SK-N-SH (cell line): Measurements from ENCODE around the gene PPIAL4G. TPM values are rescaled to one million over a fixed set of nuclear protein-coding genes. Genes with fewer than 3 reads are reported as not detected.
"Not testable (repeated sequence)": the region's sequence is repeated elsewhere in the genome, so short reads cannot be mapped to it uniquely, and the experiment has no call there.

Experiments used
- CTCF ChIA-PET: fragments of 300-600, 350-600 bp; formaldehyde crosslinking; extraction: SDS; loops from one replicate; lab custom pipeline; 2021; lab: Yijun Ruan, JAX
- POLR2A ChIA-PET: fragments of 350-600 bp; sonication (Branson Sonifier 250); formaldehyde crosslinking; extraction: SDS; loops from one replicate; lab custom pipeline; 2020; ENCODE audit warnings: antibody characterized with exemption, inconsistent platforms; lab: Yijun Ruan, JAX
- DNase-seq: peaks from one replicate; pipeline ENCODE4 v3.0.0; 2012
- H2AFZ ChIP-seq: fragments of 200-600 bp; sonication (generic); 2 replicates; pipeline ENCODE4 v1.8.1; 2016; ENCODE audit warnings: antibody characterized with exemption, mild to moderate bottlenecking, low read depth
- H3F3A ChIP-seq: fragments of 200-600 bp; sonication (generic); replicated peaks from 2 replicates; pipeline ENCODE3; 2016; ENCODE audit warnings: antibody characterized with exemption, mild to moderate bottlenecking; ENCODE audit not compliant: insufficient read depth
- H3K27ac ChIP-seq, 2 experiments: fragments of 200-500 bp in 1 of 2; fragments of 200-600 bp in 1 of 2; sonication (Bioruptor generic) in 1 of 2; sonication (generic), shearing (Covaris generic) in 1 of 2; 2 replicates each; pipeline versions ENCODE4 v1.5.1 to v1.6.1; 2014 to 2016; ENCODE audit warnings: low read depth in 2 of 2, inconsistent platforms in 1 of 2, low read length in 1 of 2, mild to moderate bottlenecking in 1 of 2, mixed read lengths in 1 of 2
- H3K27me3 ChIP-seq: fragments of 200-600 bp; sonication (generic), shearing (Covaris generic); 2 replicates; pipeline ENCODE4 v1.6.1; 2016; ENCODE audit warnings: mixed run types; ENCODE audit not compliant: insufficient read depth
- H3K36me3 ChIP-seq, 2 experiments: fragments of 200-500 bp in 1 of 2; fragments of 200-600 bp in 1 of 2; sonication (Bioruptor generic) in 1 of 2; sonication (generic) in 1 of 2; replicated peaks in 1 of 2; 2 replicates each; pipeline versions ENCODE3 to v1.5.1; 2014 to 2016; ENCODE audit warnings: low read length in 1 of 2, mild to moderate bottlenecking in 1 of 2; ENCODE audit not compliant: insufficient read depth in 2 of 2, control insufficient read depth in 1 of 2
- H3K4me1 ChIP-seq, 2 experiments: fragments of 200-500 bp in 1 of 2; fragments of 200-600 bp in 1 of 2; sonication (Bioruptor generic) in 1 of 2; sonication (generic), shearing (Covaris generic) in 1 of 2; 2 replicates each; pipeline versions ENCODE4 v1.5.1 to v1.6.1; 2014 to 2016; ENCODE audit warnings: low read depth in 1 of 2, low read length in 1 of 2, mixed run types in 1 of 2; ENCODE audit not compliant: insufficient read depth in 2 of 2, control insufficient read depth in 1 of 2
- H3K4me2 ChIP-seq: fragments of 200-600 bp; sonication (generic), shearing (Covaris generic); 2 replicates; pipeline ENCODE4 v1.6.1; 2017; ENCODE audit warnings: mixed run types
- H3K4me3 ChIP-seq, 2 experiments: fragments of 200-500 bp in 1 of 2; fragments of 200-600 bp in 1 of 2; sonication (Bioruptor generic) in 1 of 2; sonication (generic), shearing (Covaris generic) in 1 of 2; 2 replicates each; pipeline versions ENCODE4 v1.5.1 to v1.8.1; 2014 to 2016; ENCODE audit warnings: low read depth in 2 of 2, inconsistent platforms in 1 of 2, low read length in 1 of 2, mild to moderate bottlenecking in 1 of 2, mixed read lengths in 1 of 2, moderate library complexity in 1 of 2
- H3K79me2 ChIP-seq: fragments of 200-600 bp; sonication (generic); 2 replicates; pipeline ENCODE4 v1.8.1; 2017; ENCODE audit warnings: mild to moderate bottlenecking; ENCODE audit not compliant: insufficient read depth
- H3K9ac ChIP-seq: fragments of 200-600 bp; sonication (generic); 2 replicates; pipeline ENCODE4 v1.6.1; 2017; ENCODE audit warnings: mixed run types
- H3K9me2 ChIP-seq: fragments of 200-600 bp; sonication (generic); 2 replicates; pipeline ENCODE4 v1.6.1; 2017; ENCODE audit warnings: mixed run types
- H3K9me3 ChIP-seq: fragments of 200-600 bp; sonication (generic); 2 replicates; pipeline ENCODE4 v1.6.1; 2017; ENCODE audit warnings: mixed run types, mild to moderate bottlenecking, moderate library complexity
- H4K20me1 ChIP-seq: fragments of 200-600 bp; sonication (generic); 2 replicates; pipeline ENCODE4 v1.6.1; 2017; ENCODE audit warnings: mild to moderate bottlenecking, mixed run types; ENCODE audit not compliant: insufficient read depth
- WGBS: methylation state at CpG from one replicate; pipeline ENCODE4 v1.1.6; 2017; ENCODE audit warnings: low lambda C conversion rate; 5-methylcytosine and 5-hydroxymethylcytosine counted together
- polyA plus RNA-seq, 3 experiments: library from polyadenylated mRNA; depleted of rRNA; stranded (reverse); fragments of >200 nt; gene quantifications; 2 replicates each; pipeline ENCODE4 v1.2.3, GENCODE V29; 2012

The PPIAL4G gene
- not detected in 2 replicates for polyA plus RNA-seq (2012; rRNA removed)
- polyA plus RNA-seq (2012; cell fraction: cytosol; rRNA removed) = not detected in 2 replicates
- polyA plus RNA-seq (2012; cell fraction: nucleus; rRNA removed) = not detected in 2 replicates

- H4K20me1 ChIP-seq, H3K79me2 ChIP-seq, DNase-seq, H3K9me2 ChIP-seq, H3K4me1 ChIP-seq, H3K36me3 ChIP-seq, H3K27ac ChIP-seq, H3F3A ChIP-seq, H2AFZ ChIP-seq, H3K4me3 ChIP-seq, H3K9me3 ChIP-seq, CTCF ChIA-PET, H3K4me2 ChIP-seq, POLR2A ChIA-PET, H3K27me3 ChIP-seq, H3K9ac ChIP-seq: not testable (repeated sequence)
- 21% methylated on average over 11 of the region's 12 CpGs for WGBS
Observed at GRCh38 chr1:148483029-148483428, at the start of gene PPIAL4G. PPIAL4G (minus strand) TSS chr1:148483302; CDS start chr1:148483252, 50 bp downstream.

GRCh38 chr1:148532158-148532557, 49.1 kb upstream of the PPIAL4G start:
- H3K27me3 ChIP-seq, H3F3A ChIP-seq, H4K20me1 ChIP-seq, H3K27ac ChIP-seq, H3K79me2 ChIP-seq, DNase-seq, H3K4me1 ChIP-seq, H3K9me3 ChIP-seq, H3K9ac ChIP-seq, CTCF ChIA-PET, H3K4me2 ChIP-seq, H3K4me3 ChIP-seq, H3K36me3 ChIP-seq, H2AFZ ChIP-seq, H3K9me2 ChIP-seq, POLR2A ChIA-PET: not testable (repeated sequence)
- WGBS = 24% methylated on average over 3 of the region's 4 CpGs

- CTCF ChIA-PET, H3K9me3 ChIP-seq, H3K27me3 ChIP-seq, H3K9me2 ChIP-seq, H3K79me2 ChIP-seq, DNase-seq, H3K9ac ChIP-seq, H3K27ac ChIP-seq, H3F3A ChIP-seq, H3K4me1 ChIP-seq, H2AFZ ChIP-seq, POLR2A ChIA-PET, H3K4me2 ChIP-seq, H3K36me3 ChIP-seq, H3K4me3 ChIP-seq, H4K20me1 ChIP-seq: not testable (repeated sequence)
- WGBS = 4% methylated on average over 7 of the region's 25 CpGs
Observed at GRCh38 chr1:148529101-148529567, 46.0 kb upstream of the PPIAL4G start.

GRCh38 chr1:148528591-148528990, 45.5 kb upstream of the PPIAL4G start:
- H3K4me1 ChIP-seq, H3K9me3 ChIP-seq, H3K27ac ChIP-seq, H3K9me2 ChIP-seq, H3K4me2 ChIP-seq, H3K27me3 ChIP-seq, H2AFZ ChIP-seq, H3K79me2 ChIP-seq, H3K9ac ChIP-seq, H4K20me1 ChIP-seq, H3F3A ChIP-seq, DNase-seq, POLR2A ChIA-PET, CTCF ChIA-PET, H3K4me3 ChIP-seq, H3K36me3 ChIP-seq: not testable (repeated sequence)
- WGBS = 0% methylated on average over 2 of the region's 24 CpGs

GRCh38 chr1:148526587-148526986, 43.5 kb upstream of the PPIAL4G start:
- H3K9me2 ChIP-seq, H3K9me3 ChIP-seq, H4K20me1 ChIP-seq, DNase-seq, H3F3A ChIP-seq, H3K79me2 ChIP-seq, H3K27ac ChIP-seq, CTCF ChIA-PET, H3K27me3 ChIP-seq, H3K9ac ChIP-seq, H3K4me2 ChIP-seq, H3K4me3 ChIP-seq, POLR2A ChIA-PET, H3K4me1 ChIP-seq, H3K36me3 ChIP-seq, H2AFZ ChIP-seq: not testable (repeated sequence)
- WGBS = 82% methylated on average over 2 of the region's 2 CpGs

- H3K79me2 ChIP-seq, H3K27me3 ChIP-seq, H3K9me2 ChIP-seq, H3K27ac ChIP-seq, CTCF ChIA-PET, H2AFZ ChIP-seq, H3K9me3 ChIP-seq, H3K4me1 ChIP-seq, POLR2A ChIA-PET, H4K20me1 ChIP-seq, H3K4me2 ChIP-seq, DNase-seq, H3K4me3 ChIP-seq, H3K9ac ChIP-seq, H3K36me3 ChIP-seq, H3F3A ChIP-seq: not testable (repeated sequence)
- WGBS = 37% methylated on average over 7 of the region's 35 CpGs
Observed at GRCh38 chr1:148523205-148524144, 40.4 kb upstream of the PPIAL4G start.
